ENCODE measurements around the gene PLA2G3.

The PLA2G3 gene

GRCh38 chr22:31085493-31085824, 54.8 kb downstream of the PLA2G3 start:
- Histone ChIP-seq H3K79me2 (ENCODE audit: insufficient read depth, low read length) (no peaks in the 10 kb centered on the region), H3K36me3 (ENCODE audit: low read length) (no peaks in the 10 kb centered on the region), H3K4me2 (ENCODE audit: low read depth, low read length, poor library complexity, severe bottlenecking) (peak overlapping the region; percentile 82), H3K27ac (ENCODE audit: low read depth, low read length) (no peak overlapping the region), H3F3A (ENCODE audit: insufficient read depth) (peaks cover 12% of the 10 kb centered on the region), H4K20me1 (ENCODE audit: low read depth, low read length) (no peaks in the 10 kb centered on the region), H3K4me3 (ENCODE audit: insufficient read depth, low read length, poor library complexity, severe bottlenecking) (peak overlapping the region; percentile 54), H3K9ac (ENCODE audit: low read length) (peak overlapping the region; percentile 69), H3K9me3 (ENCODE audit: insufficient read depth, low read length) (no peaks in the 10 kb centered on the region), H3K27me3 (ENCODE audit: low read length) (no peaks in the 10 kb centered on the region), H2AFZ (ENCODE audit: low read depth, low read length, severe bottlenecking) (no peak overlapping the region), H3K9me2 (replicated peaks; ENCODE audit: insufficient read depth, low read length) (no peaks in the 10 kb centered on the region)
- no peak for TF ChIP-seq EZH2phosphoT487 (conservative IDR thresholded peaks at IDR 0.05; ENCODE audit: low read length)

DNA sequence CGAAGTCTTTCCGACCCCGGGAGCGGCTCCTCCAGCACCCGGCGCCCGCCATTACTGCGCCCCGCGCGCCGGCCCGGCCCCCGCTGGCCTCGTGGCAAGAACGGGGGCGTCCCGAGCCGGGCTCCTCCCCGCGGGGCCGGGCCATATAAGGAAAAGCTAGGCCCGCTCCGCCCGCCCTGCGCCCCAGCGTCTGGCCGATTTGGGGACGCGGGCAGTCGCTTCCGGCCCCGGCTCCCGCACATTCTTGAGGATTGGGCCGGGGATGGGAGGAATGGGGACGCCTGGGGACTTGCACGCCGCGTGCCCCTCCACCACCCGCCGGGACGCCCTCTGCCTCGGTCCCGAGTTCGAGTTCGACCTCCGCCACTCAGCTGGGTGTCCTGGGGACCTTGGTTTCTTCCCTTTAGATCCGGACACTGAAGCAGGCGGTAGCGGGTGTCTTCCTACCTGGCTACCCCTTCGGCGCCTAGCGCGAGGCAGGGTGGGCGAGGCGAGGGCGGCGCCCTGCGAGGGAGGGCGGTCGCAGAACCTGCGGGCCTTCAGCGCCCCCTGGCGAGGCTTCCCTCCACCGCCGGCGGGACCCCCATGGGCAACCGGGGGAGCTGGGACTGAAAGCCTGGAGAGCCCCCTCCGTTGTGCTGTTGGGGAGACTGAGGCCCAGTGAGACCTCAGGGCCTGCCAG, 55.4 kb downstream of the PLA2G3 start:
- Histone ChIP-seq H3K27me3 (ENCODE audit: low read length) (no peaks in the 10 kb centered on the region), H3K79me2 (ENCODE audit: insufficient read depth, low read length) (no peaks in the 10 kb centered on the region), H3K9me2 (replicated peaks; ENCODE audit: insufficient read depth, low read length) (no peaks in the 10 kb centered on the region), H3F3A (ENCODE audit: insufficient read depth) (peaks cover 12% of the 10 kb centered on the region), H3K36me3 (ENCODE audit: low read length) (no peaks in the 10 kb centered on the region), H2AFZ (ENCODE audit: low read depth, low read length, severe bottlenecking) (peak overlapping the region; percentile 82), H3K4me2 (ENCODE audit: low read depth, low read length, poor library complexity, severe bottlenecking) (peak overlapping the region; percentile 82), H3K9me3 (ENCODE audit: insufficient read depth, low read length) (no peaks in the 10 kb centered on the region), H3K4me3 (ENCODE audit: insufficient read depth, low read length, poor library complexity, severe bottlenecking) (peak overlapping the region; percentile 54), H4K20me1 (ENCODE audit: low read depth, low read length) (no peaks in the 10 kb centered on the region), H3K27ac (ENCODE audit: low read depth, low read length) (peak overlapping the region; percentile 79), H3K9ac (ENCODE audit: low read length) (peak overlapping the region; percentile 69)
- no peak for TF ChIP-seq EZH2phosphoT487 (conservative IDR thresholded peaks at IDR 0.05; ENCODE audit: low read length)
- TF ChIP-seq, protein P1, sequence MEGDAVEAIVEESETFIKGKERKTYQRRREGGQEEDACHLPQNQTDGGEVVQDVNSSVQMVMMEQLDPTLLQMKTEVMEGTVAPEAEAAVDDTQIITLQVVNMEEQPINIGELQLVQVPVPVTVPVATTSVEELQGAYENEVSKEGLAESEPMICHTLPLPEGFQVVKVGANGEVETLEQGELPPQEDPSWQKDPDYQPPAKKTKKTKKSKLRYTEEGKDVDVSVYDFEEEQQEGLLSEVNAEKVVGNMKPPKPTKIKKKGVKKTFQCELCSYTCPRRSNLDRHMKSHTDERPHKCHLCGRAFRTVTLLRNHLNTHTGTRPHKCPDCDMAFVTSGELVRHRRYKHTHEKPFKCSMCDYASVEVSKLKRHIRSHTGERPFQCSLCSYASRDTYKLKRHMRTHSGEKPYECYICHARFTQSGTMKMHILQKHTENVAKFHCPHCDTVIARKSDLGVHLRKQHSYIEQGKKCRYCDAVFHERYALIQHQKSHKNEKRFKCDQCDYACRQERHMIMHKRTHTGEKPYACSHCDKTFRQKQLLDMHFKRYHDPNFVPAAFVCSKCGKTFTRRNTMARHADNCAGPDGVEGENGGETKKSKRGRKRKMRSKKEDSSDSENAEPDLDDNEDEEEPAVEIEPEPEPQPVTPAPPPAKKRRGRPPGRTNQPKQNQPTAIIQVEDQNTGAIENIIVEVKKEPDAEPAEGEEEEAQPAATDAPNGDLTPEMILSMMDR (IDR thresholded peaks at IDR 0.05; ENCODE audit: insufficient read depth, low read length, poor library complexity, severe bottlenecking): peak; percentile 79
